HG02884 (cell line): ENCODE data around the gene INPP4B.
"Not testable (repeated sequence)": the region's sequence is repeated elsewhere in the genome, so short reads cannot be mapped to it uniquely, and the experiment has no call there.

ENCODE experiments used
- ATAC-seq: cut with Tn5 transposase; IDR thresholded peaks from one replicate; pipeline ENCODE4 v1.9.1; 2021; ENCODE audit warnings: mild to moderate bottlenecking, moderate library complexity; ENCODE audit not compliant: unreplicated experiment

INPP4B gene

DNA sequence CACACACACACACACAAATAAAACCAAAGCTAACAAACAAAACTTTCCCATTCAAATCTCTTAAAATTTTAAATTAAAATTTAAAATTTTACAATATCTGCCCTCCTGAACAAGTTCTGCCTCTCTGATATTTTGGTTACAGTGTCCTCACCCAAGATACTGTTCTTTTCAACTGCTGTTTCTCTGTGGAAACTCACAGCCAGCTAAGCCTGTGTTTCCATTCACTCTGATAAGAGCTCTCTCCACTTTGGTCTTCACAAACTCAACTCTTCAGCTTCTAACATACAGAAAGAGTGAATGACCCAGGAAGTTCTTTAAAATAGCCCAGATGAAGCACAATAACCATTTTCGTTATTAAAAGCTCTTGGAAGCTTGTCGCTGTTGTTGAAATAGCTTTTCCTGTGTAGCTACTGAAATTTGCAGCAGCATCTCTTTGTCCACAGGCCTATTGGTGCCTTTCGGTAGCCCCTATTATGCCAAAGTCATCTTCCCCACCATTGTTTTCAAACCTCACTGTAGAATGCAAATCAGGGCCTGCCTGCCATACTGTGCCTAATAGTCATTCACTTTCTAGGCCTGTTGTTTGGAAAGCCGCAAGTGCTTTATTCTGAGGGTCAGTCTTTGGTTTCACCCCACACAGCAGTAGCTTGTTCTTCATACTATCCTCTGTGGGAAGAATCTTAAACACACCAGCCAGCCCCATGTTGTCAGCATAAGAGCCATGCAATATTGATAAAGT is 19.4 kb downstream of the INPP4B start:
- no peak for ATAC-seq

DNA sequence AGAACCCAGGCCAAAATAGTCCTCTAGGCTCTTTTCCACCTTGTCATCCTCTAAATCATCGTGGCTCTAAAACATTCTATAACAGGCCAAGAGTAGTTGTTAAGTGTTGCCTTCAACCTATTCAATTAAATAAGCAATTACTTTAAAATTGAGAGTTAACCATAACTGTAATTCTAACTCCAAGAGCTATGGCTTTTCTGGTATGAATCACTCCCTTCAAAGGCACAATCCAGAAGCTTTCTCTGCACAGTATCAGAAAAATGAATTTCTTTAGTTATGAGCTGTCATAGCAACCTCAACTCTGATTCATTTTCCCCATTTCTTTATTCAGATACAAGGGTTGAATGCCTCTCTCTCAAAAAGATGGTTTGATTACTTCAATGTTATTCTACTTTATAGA is 21.7 kb downstream of the INPP4B start:
- ATAC-seq: no peak

DNA sequence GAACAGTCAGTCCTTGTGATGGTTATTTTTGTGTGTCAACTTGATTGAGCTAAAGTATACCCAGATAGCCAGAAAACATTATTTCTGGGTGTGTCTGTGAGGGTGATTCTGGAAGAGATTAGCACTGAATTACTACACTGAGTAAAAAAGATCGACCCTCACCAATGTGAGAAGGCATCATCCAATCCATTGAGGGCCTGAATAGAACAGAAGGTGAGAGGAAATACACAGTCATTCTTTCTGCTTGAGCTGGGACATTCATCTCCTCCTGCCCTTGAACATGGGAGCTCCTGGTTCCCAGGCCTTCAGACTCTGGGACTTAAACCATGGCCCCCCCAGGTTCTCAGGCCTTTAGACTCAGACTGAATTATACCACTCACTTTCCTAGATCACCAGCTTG is 22.3 kb downstream of the INPP4B start:
- ATAC-seq: no peak

DNA sequence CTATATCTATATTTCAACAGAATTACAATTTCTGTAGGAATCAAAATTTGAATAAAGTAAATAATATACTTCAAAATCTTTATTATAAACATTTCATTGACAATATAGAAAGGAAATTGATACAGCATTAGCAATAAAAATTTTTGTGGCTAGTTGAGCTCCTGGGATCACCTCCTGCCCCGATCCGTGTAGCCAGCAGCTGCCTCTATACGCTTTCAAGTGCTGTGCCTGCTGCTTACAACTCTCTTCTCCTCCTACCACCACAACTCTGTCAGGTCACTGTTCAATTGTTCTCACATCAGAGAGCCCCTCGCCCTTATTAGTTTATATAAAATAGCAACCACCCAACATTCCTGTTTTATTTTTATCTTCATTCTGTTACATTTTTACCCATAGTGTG is 27.6 kb downstream of the INPP4B start:
- ATAC-seq: no peak

DNA sequence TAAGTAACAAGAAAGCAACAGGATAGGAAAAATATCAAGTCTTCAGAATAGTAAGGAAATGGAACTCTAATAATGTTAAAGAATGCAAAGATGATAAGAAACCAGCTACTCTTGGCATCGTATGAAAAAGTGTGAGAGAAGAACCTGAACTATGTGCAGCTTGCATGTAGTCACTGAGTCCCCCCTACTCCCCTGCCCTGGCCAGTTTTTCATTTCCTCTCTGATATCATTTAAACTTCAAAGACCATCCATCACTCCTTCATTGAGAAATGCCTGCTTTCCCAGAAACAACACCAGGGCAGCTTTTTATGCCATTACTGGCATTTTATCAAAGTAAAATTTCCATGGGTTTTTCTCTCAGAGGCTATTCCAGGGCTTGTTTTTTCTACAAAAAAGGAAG is 28.1 kb downstream of the INPP4B start:
- no peak for ATAC-seq

DNA sequence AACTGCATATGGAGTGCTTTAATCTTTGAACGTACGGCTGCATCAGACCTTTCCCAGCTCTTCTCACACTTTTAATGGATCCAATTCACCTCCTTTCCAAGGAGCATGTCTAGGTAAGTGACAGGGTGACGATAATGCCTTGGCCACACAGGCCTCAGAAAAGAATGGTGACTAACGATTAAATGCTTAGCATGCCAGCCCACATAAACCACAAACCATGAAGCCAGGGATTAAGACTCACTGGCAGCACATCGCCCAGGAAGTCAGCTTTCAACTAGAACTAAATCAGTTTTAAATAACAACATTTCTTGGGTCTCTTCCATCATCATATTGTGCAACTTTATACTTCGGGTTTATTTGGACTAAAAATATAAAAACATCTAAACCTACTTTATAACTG is 28.7 kb downstream of the INPP4B start:
- ATAC-seq: no peak

DNA sequence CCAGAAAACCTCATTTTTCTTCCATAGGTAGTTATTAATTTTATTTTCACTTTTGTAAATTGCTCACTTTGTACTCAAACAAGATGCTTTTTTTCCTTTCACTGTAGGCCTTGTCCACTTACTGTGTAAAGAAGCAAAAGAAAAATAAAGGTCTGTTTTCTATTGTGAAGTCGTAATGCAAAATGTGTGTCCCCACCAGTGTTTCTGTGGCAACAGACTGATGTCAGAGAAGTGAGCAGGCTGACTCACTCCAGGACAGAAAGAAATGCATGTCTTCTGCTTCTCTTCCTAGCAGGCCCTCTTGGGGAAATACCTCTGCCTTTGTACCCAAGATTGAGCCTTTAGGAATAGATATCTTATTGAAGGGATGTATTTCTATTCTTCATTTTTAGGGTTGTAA is 30.3 kb downstream of the INPP4B start:
- ATAC-seq: no peak

DNA sequence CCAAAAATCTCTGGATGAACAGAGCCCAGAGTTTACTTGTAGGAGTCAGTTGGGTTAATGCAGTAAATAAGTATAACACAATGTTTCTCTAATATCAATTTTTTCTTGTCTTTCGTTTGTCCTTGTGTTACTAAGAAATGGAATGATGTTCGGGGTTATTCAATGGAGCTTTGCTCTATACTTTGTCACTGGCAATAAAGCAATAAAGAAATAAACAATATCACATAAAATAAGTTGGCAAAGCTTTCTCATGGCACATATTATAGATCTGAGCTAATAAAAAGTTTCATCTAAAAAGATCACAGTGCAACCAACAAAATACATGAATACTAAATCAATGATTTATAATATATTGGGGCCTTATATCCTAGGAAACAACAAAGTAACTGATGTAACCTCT is 32.7 kb downstream of the INPP4B start:
- no peak for ATAC-seq

DNA sequence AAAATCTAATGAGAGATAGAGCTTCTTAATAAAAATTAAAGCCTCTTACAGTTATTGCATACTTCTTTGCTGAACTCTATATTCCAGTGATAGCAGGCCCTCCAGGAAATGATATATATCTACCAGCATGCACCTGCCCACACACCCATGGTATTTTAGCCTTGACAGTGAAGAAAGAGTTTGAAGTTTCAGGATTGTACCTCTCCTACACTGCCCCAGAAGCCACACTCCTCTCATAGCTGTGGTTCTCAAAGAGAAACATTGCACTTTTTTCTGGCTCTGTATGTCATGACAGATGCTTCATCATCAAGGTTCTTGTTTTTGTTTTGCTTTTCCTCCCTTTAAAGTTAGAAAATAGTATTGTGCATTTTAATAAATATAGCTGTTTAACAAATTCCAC is 34.0 kb downstream of the INPP4B start:
- ATAC-seq: no peak

DNA sequence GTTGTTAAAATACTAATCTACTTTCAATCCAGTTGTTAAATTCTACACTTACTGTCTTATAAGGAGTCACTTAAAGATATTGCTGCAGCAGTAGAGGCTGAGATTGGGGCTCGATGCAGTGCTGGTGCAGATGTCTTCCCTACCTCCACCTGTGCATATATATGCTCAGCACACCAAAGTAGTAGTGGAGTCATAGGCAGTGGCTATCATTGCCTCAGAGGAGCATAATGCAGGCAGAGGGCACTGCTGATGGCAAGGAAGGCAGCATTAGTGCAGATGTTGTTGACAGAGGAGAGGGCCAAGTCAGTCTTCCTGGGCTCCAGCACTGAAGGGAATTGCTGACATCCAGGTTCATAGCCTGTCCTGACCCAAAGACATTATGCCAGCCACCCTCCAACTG is 35.1 kb downstream of the INPP4B start:
- no peak for ATAC-seq

DNA sequence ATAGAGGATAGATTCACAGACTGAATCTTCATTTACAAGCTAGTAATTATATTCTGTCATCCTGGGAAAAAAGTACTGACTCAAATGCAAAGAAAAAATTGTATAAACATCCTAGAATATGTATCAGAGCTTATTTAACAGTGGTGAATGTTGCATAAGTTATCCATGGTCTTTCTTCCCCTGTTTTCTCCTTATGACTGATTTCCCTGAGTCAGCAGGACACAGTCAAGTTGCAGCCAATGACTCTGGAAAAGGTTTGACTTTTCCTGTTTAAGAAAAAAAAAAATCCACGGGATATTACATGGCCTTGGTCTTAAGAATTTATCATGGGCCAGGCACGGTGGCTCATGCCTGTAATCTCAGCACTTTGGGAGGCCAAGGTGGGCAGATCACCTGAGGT is 36.5 kb downstream of the INPP4B start:
- ATAC-seq: no peak

DNA sequence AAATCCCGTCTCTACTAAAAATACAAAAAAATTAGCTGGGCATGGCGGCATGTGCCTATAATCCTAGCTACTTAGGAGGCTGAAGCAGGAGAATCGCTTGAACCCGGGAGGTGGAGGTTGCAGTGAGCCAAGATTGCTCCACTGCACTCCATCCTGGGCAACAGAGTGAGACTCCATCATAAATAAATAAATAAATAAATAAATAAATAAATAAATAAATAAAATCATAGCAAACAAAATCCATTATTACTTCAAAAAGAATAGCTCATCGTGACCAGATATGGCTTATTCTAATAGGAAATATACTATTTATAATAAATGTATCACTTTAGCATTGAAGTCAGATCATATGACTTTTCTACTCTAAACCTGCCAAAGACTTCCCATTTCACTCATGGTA is 42.2 kb downstream of the INPP4B start:
- ATAC-seq: not testable (repeated sequence)

DNA sequence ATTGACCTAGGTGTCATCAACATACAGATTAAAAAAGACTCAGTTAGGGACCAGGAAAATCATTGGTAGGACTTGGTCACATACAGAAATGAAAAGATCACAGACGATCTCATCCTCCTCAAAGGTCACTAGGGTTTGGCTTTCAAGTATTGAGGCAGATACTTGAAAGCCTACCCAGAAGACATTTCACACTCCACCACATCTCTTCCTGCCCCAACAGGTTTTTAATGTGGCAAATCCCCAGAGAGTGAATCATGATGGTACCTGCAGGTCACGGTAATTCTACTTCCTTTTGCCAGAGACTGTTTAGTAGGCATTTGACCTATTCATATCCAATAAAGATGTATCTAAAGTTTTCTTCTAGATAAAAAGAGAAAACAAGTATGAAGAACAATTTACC is 44.1 kb downstream of the INPP4B start:
- ATAC-seq: no peak

DNA sequence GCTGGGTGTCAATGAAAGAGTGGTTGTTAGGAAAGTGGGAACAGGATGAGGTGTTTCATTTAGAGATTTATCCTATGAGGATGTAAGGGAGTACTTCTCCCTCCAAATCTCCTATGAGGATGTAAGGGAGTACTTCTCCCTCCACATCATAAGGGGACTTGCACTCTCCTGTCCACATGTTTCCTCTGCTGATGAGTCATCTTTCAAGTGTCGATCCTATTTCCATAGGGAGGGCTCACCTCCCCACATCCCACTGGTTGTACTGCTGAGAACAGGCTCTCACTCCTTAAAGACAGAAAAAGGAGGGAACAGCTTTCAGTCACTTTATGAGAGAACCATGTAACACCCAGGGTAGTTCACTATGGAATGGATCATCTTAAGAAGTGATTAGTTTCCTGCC is 65.0 kb downstream of the INPP4B start:
- no peak for ATAC-seq

DNA sequence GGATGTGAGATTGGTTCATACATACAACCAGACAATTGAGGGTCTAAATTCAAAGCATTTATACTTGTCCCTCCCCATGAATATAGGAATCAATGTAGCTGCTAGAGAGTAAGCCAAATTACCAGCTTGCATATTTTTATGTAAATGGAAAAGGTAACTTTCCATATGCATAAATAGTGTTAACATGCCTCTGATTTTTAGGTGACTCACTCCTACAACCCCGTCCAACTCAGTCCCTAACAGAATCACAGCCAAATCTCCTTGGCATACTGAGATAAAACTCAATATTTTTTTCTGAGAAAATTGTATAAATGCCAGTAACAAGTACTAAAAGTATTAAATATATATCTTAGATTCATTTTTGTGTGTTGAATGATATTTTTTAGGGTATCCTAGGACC is 67.2 kb downstream of the INPP4B start:
- ATAC-seq: no peak

DNA sequence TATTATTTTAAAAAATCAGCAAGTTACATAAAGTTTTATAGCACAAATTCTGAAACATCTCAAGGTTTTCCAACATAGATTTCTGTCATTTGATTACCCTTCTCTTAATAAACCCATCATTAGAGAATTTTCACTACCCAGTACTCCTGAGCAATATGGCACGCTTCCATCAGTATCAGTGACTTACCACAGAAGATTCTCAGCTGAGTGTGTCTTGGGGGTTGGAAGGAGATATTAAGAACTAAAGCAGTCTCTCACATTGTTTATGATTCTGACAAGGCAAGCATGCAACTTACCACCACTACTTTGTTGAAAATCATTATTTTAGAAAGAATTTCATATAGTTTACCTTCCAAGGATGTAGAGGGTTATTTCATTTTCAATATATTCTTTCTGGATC is 67.7 kb downstream of the INPP4B start:
- no peak for ATAC-seq

DNA sequence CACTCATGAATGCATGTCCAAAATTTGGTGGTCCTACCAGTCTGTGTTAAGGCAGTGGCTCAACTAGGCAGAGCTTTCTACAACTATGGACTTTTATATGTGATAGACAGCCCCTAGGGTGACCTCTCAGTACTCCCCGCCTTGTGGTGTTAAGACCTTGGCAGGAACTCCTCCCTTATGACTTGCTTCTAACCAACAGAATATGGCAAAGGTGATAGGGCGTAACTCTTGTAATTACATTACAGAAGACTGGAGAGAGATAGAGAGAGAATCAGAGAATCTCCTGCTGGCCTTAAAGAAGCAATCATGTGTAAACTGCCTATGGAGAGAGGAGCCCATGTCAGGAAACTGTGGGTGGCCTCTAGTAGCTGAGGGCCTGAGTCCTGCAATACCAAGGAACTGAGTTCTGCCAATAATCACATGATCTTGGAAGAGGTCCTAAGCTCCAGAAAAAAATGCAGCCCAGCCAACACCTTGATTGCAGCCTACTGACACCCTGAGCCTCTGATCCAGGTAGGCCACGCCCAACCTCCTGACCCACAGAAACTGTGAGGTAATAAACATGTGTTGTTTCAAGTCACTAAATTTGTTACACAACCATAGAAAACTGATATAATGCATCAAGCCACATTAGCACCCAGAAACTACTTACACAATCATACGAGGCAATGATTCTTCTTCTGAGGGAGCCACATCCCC is 68.9 kb downstream of the INPP4B start:
- ATAC-seq: no peak

DNA sequence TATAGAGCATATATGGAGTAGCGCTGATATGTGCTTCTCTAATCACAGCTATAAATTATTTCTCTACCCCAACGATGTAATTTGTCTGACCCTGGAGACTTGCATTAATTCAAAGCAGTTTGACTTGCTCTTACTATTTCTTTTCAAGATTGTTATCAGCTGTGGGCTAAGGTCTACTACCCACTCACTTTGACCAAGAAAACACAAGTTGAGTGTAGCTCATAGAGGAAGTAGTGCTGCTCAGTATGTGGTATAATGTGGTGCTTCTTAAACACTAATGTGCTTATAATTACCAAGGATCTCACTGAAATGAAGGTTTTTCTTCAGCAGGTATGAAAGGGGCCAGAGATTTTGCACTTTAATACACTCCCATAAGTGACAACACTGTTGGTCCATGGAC is 70.1 kb downstream of the INPP4B start:
- no peak for ATAC-seq

DNA sequence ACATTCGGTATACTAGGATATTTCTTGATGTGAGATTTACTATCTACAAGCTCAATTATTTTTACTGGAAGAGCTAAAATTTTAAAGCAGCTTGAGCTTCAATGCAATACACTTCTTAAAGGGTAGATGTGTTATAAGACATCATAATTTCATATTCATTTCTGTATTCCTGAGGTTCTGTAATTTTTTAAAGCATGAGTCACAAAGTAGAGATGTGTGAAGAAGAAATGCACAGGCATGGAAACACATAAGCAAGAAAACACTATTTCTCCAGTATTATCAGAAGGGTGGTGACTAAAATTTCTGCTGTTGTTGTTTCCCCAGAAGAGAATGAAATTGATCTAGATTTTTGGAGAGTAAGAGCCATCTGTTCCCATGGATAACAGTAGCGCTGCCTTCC is 72.6 kb downstream of the INPP4B start:
- no peak for ATAC-seq

DNA sequence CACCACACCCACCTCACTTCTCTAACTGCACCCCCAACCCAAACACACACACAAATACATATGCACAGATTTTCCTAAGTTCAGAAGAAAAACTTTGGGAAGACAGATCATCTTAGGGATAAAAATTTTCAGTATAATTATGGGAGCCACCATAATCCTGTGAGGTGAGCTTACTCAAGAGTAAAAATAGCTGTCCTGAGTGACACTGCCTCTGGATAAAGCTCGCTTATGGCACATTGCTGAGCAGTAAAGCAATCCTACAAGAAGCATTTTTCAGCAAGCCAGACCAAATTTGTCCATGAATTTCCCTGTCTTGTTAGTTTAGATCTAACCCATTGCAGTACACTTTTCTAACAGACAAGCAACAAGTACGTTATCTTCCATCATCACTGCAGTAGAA is 83.8 kb downstream of the INPP4B start:
- no peak for ATAC-seq

DNA sequence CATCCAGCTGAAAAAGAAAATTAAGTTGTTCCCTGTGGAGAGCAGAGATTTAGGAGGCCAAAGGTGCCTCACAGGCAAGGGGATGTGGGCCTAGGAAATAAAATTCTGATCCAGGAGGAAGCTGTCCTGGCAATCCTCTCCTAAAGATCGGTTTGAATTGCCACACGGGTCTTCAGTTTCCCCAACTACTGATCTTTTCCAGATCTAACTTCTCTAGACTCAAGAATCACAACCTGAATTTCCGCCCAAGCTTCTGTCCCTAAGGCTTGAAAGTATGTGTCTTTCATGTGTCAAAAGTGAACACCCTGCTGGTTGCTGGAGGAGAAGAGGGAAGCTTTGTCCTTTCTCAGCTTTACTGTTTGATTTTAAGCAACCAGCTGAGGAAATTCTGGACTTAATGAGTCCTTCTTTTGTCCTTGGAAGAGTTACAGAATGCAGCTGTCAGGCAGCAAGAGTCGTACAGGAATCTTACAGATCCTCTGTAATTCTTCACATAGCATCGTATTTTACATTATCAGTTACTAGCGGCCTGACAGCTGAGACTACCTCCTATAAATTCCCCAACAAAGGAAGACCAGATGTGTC is 93.8 kb downstream of the INPP4B start:
- no peak for ATAC-seq

DNA sequence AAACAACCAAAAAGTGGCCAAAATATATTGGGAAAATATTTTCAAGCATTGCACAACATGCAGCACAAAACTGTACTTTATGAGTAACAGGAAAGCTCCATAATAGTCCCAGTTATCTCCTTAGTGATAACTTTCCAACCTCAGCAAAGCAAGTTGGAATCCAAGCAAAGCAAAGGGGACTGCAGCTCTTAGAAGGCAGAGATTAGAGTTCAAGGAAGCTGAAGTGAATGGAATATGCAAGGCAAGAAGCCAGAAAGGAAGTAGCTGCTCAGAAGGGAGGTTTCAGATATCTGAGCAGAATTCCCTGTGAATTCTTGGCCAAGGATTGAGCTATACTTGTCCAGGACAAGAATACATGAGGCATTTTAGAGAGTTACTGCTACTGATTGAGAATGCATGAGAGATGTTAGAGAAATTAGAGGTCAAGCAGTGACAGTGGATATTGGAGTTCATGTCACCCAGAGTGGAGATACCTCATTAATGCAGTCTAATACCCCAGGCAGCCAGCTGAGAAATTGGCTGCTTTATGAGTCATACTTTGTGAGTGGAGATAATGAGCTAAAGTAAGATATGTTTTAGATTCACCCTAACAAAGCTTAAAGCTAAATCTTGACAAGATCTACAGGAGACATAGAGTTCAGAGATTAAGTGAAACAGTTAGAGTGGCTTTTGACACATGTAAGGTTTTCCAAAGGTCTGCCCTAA is 102.8 kb downstream of the INPP4B start:
- ATAC-seq: no peak
